Neural progenitor cell (in vitro differentiated cells): Measurements from ENCODE around the gene PPP1R15B. TPM values are rescaled to one million over a fixed set of nuclear protein-coding genes. Genes with fewer than 3 reads are reported as not detected.
A peak's percentile ranks its signal among the peaks of the same experiment; 100 is the strongest.

ENCODE experiments used
- DNase-seq: peaks from one replicate; pipeline ENCODE4 v3.0.0-alpha.2; 2016; ENCODE audit warnings: low spot score
- H2AFZ ChIP-seq: fragments of 200-600 bp; sonication (generic); replicated peaks from 2 replicates; pipeline ENCODE4 v1.6.1; 2016; ENCODE audit warnings: antibody characterized with exemption
- H3F3A ChIP-seq: fragments of 200-600 bp; sonication (generic); 2 replicates; pipeline ENCODE4 v1.6.1; 2016; ENCODE audit warnings: antibody characterized with exemption, low read depth
- H3K27ac ChIP-seq: fragments of 200-600 bp; sonication (generic); 2 replicates; pipeline ENCODE4 v1.5.1; 2016; ENCODE audit warnings: mild to moderate bottlenecking
- H3K27me3 ChIP-seq: fragments of 200-600 bp; sonication (generic); 2 replicates; pipeline ENCODE4 v1.6.1; 2016; ENCODE audit warnings: mild to moderate bottlenecking, moderate library complexity
- H3K36me3 ChIP-seq: fragments of 200-600 bp; sonication (generic); 2 replicates; pipeline ENCODE4 v1.5.1; 2016
- H3K4me1 ChIP-seq: fragments of 200-600 bp; sonication (generic); 2 replicates; pipeline ENCODE4 v1.6.1; 2016; ENCODE audit warnings: mixed run types
- H3K4me2 ChIP-seq: fragments of 200-600 bp; sonication (generic); 2 replicates; pipeline ENCODE4 v1.6.1; 2016
- H3K4me3 ChIP-seq: fragments of 200-600 bp; sonication (generic); 2 replicates; pipeline ENCODE4 v1.5.1; 2016
- H3K79me2 ChIP-seq: fragments of 200-600 bp; sonication (generic); 2 replicates; pipeline ENCODE4 v1.6.1; 2016; ENCODE audit warnings: low read depth
- H3K9ac ChIP-seq: fragments of 200-600 bp; sonication (generic); 2 replicates; pipeline ENCODE4 v1.6.1; 2016
- H3K9me3 ChIP-seq: fragments of 200-600 bp; sonication (generic); 2 replicates; pipeline ENCODE4 v1.5.1; 2016; ENCODE audit warnings: low read depth
- H4K20me1 ChIP-seq: fragments of 200-600 bp; sonication (generic); 2 replicates; pipeline ENCODE4 v1.6.1; 2016; ENCODE audit warnings: low read depth
- H3K27ac Mint-ChIP-seq: 3 replicates; pipeline ENCODE4 v1.8.0; 2021; ENCODE audit warnings: mixed read lengths
- H3K27me3 Mint-ChIP-seq: 2 replicates; pipeline ENCODE4 v1.8.0; 2022; ENCODE audit warnings: low read depth, mild to moderate bottlenecking, inconsistent platforms, moderate library complexity, mixed read lengths; ENCODE audit not compliant: insufficient read depth
- H3K36me3 Mint-ChIP-seq: 3 replicates; pipeline ENCODE4 v1.8.0; 2021; ENCODE audit warnings: mixed read lengths
- H3K4me1 Mint-ChIP-seq: 3 replicates; pipeline ENCODE4 v1.8.0; 2021; ENCODE audit warnings: mixed read lengths
- H3K4me3 Mint-ChIP-seq: 3 replicates; pipeline ENCODE4 v1.8.0; 2021; ENCODE audit warnings: mild to moderate bottlenecking, moderate library complexity, mixed read lengths
- H3K9me3 Mint-ChIP-seq: 3 replicates; pipeline ENCODE4 v1.8.0; 2020; ENCODE audit warnings: mixed read lengths
- CTCF ChIP-seq: fragments of 200-600 bp; sonication (generic); IDR thresholded peaks from 2 replicates; pipeline ENCODE4 v1.5.1; 2017; ENCODE audit warnings: antibody characterized with exemption, mild to moderate bottlenecking
- EZH2 ChIP-seq: fragments of 200-600 bp; sonication (generic); IDR thresholded peaks from 2 replicates; pipeline ENCODE4 v1.6.1; 2017; ENCODE audit warnings: antibody characterized with exemption, mild to moderate bottlenecking, moderate library complexity
- EZH2phosphoT487 ChIP-seq: fragments of 200-600 bp; sonication (generic); IDR thresholded peaks from 2 replicates; pipeline ENCODE4 v1.6.1; 2017; ENCODE audit warnings: antibody characterized with exemption
- total RNA-seq: library from RNA; depleted of rRNA; stranded (reverse); fragments of >200 nt; gene quantifications from 2 replicates; pipeline ENCODE4 v1.2.3, GENCODE V29; 2015; ENCODE audit warnings: low replicate concordance

The PPP1R15B gene
- total RNA-seq, 1 donor from 2014 or later, result 32.7 TPM

GRCh38 chr1:204405988-204406387, 5.6 kb downstream of the PPP1R15B start:
- no peak overlapping the region for H3K9ac ChIP-seq
- no peaks in the 10 kb centered on the region for H3K9me3 Mint-ChIP-seq
- peak overlapping the region; percentile 93 for H3K4me2 ChIP-seq
- H3F3A ChIP-seq, result peaks cover 8% of the 10 kb centered on the region
- H3K79me2 ChIP-seq, result peaks cover 76% of the 10 kb centered on the region
- H3K9me3 ChIP-seq, result no peaks in the 10 kb centered on the region
- peak overlapping the region; percentile 20 for H3K4me3 Mint-ChIP-seq
- H3K4me3 ChIP-seq, result peak overlapping the region; percentile 96
- H4K20me1 ChIP-seq, result peaks cover 64% of the 10 kb centered on the region
- peaks cover 2% of the 10 kb centered on the region for H3K27me3 Mint-ChIP-seq
- H3K4me1 ChIP-seq, result peaks cover 7% of the 10 kb centered on the region
- H3K27ac Mint-ChIP-seq, result no peak overlapping the region
- no peak overlapping the region for H3K27ac ChIP-seq
- no peaks in the 10 kb centered on the region for H3K27me3 ChIP-seq
- H3K4me1 Mint-ChIP-seq, result peaks cover 19% of the 10 kb centered on the region
- peaks cover 14% of the 10 kb centered on the region for H3K36me3 Mint-ChIP-seq
- TF ChIP-seq EZH2phosphoT487, result no peak
- no peak for TF ChIP-seq CTCF
- TF ChIP-seq EZH2, result no peak
- DNase-seq, result no peak
- H3K36me3 ChIP-seq, result peaks cover 4% of the 10 kb centered on the region
- H2AFZ ChIP-seq, result no peak overlapping the region

DNA sequence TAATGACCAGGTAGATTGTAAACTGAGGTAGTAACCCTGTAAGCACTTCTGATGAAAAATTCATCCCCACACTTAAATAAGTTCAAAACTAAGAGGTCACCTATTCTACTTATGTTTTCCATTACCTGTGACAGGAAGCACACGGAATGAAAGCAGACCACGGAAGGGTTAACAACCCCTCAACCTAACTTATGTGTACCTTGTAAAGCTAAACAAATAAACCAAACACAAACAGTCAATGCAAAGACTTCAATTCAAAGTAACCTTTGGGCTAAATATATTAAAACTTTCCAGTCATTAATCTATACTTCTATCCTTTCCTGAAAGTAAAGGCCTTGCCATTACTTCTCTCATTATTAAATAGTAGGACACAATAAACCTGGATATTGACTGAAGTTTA, 7.0 kb downstream of the PPP1R15B start:
- Mint-ChIP-seq H3K27me3 (no peaks in the 10 kb centered on the region), H3K4me3 (no peak overlapping the region), H3K27ac (no peak overlapping the region), H3K4me1 (peaks cover 15% of the 10 kb centered on the region), H3K36me3 (peaks cover 14% of the 10 kb centered on the region), H3K9me3 (no peaks in the 10 kb centered on the region)
- H3K9me3 ChIP-seq, result no peaks in the 10 kb centered on the region
- H3K36me3 ChIP-seq, result peaks cover 4% of the 10 kb centered on the region
- H3K27ac ChIP-seq, result no peak overlapping the region
- H3K4me2 ChIP-seq, result no peak overlapping the region
- H3F3A ChIP-seq, result peaks cover 9% of the 10 kb centered on the region
- no peak overlapping the region for H3K4me3 ChIP-seq
- no peak overlapping the region for H2AFZ ChIP-seq
- peaks cover 62% of the 10 kb centered on the region for H3K79me2 ChIP-seq
- no peak overlapping the region for H3K9ac ChIP-seq
- no peaks in the 10 kb centered on the region for H3K27me3 ChIP-seq
- TF ChIP-seq EZH2phosphoT487 (no peak), EZH2 (no peak), CTCF (no peak)
- DNase-seq, result no peak
- peaks cover 7% of the 10 kb centered on the region for H3K4me1 ChIP-seq
- peaks cover 51% of the 10 kb centered on the region for H4K20me1 ChIP-seq

DNA sequence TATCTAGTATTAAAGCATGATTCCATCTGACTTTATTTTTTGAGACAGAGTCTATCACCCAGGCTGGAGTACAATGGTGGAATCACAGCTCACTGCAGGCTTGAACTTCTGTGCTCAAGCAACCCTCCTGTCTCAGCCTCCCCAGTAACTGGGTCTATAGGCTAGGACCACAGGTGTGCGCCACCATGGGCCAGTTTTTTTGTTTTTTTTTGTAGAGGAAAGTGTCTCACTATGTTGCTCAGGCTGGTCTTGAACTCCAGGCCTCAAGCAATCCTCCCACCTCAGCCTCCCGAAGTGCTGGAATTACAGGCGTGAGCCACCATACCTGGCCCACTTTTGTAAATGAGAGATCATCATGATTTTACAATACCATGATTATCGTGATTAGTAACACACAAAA, 9.2 kb downstream of the PPP1R15B start:
- H4K20me1 ChIP-seq, result peaks cover 28% of the 10 kb centered on the region
- no peak overlapping the region for H3K27ac Mint-ChIP-seq
- H3K9ac ChIP-seq, result no peak overlapping the region
- DNase-seq, result no peak
- H3K27ac ChIP-seq, result no peak overlapping the region
- TF ChIP-seq EZH2 (no peak), EZH2phosphoT487 (no peak), CTCF (no peak)
- peaks cover 4% of the 10 kb centered on the region for H3K36me3 ChIP-seq
- no peaks in the 10 kb centered on the region for H3K27me3 ChIP-seq
- no peak overlapping the region for H3K4me2 ChIP-seq
- H3K9me3 ChIP-seq, result no peaks in the 10 kb centered on the region
- H3F3A ChIP-seq, result peaks cover 9% of the 10 kb centered on the region
- H3K27me3 Mint-ChIP-seq, result no peaks in the 10 kb centered on the region
- no peak overlapping the region for H3K4me3 ChIP-seq
- no peak overlapping the region for H3K4me3 Mint-ChIP-seq
- peaks cover 40% of the 10 kb centered on the region for H3K79me2 ChIP-seq
- H2AFZ ChIP-seq, result no peak overlapping the region
- peaks cover 7% of the 10 kb centered on the region for H3K36me3 Mint-ChIP-seq
- peaks cover 11% of the 10 kb centered on the region for H3K4me1 Mint-ChIP-seq
- H3K4me1 ChIP-seq, result peaks cover 7% of the 10 kb centered on the region
- H3K9me3 Mint-ChIP-seq, result no peaks in the 10 kb centered on the region
